ENCODE measurements around the gene BANP.

Gene BANP

GRCh38 chr16:88055356-88055755 lies 104.1 kb downstream of the BANP start:
- TF ChIP-seq ZFX (IDR thresholded peaks at IDR 0.05) (no peak), CTCF (conservative IDR thresholded peaks at IDR 0.05) (no peak)
- H3K27ac ChIP-seq = no peak overlapping the region

DNA sequence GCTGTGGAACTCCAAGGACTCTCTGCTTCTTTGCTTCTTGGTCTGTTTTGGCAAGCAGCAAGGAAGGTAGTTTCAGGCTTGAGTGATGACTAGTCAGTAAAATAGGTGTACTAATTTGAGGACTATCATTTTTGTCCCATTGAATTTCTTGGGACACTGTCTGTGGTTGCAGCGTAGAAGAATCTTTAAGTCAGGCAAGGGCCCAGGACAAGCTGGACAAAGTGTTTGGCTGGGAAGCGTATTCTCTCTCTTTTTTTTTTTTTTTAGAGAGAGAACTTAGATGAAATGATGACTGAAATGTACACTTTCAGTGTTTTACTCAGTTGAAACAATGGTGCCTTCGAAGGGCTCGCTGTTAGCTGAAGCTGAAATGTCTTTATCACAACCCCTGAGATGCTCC lies 105.0 kb downstream of the BANP start:
- H3K27ac ChIP-seq = no peak overlapping the region
- TF ChIP-seq CTCF (conservative IDR thresholded peaks at IDR 0.05) (no peak), ZFX (IDR thresholded peaks at IDR 0.05) (no peak)

- H3K27ac ChIP-seq = no peak overlapping the region
- TF ChIP-seq CTCF (conservative IDR thresholded peaks at IDR 0.05) = no peak
- TF ChIP-seq ZFX (IDR thresholded peaks at IDR 0.05) = no peak
Measured at GRCh38 chr16:88057656-88058055, 106.4 kb downstream of the BANP start.

DNA sequence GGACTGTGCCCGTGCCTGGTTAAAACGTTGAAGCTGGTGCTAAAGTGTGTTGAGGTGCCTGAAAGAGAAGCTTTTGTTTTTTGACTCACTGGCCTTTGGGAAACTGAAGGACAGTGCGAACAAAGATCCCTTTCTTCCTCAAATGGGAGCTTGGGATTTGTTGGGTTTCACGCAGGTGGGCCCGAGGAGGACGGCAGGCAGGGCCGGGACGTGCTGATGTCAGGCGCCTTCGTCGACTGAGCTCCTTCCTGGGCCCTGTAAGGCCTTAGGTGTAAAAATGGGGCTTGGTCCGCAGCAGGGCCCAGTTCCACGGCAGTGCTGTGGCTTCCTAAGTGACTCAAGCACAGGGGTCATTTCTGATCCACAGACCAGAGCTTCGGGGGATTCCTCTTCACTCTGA lies 106.9 kb downstream of the BANP start:
- TF ChIP-seq ZFX (IDR thresholded peaks at IDR 0.05) (no peak), CTCF (conservative IDR thresholded peaks at IDR 0.05) (no peak)
- no peak overlapping the region for H3K27ac ChIP-seq

- no peak for TF ChIP-seq CTCF (conservative IDR thresholded peaks at IDR 0.05)
- no peak for TF ChIP-seq ZFX (IDR thresholded peaks at IDR 0.05)
- H3K27ac ChIP-seq = no peak overlapping the region
Measured at GRCh38 chr16:88058817-88059216, 107.6 kb downstream of the BANP start.

- no peak for TF ChIP-seq CTCF (conservative IDR thresholded peaks at IDR 0.05)
- TF ChIP-seq ZFX (IDR thresholded peaks at IDR 0.05) = no peak
- no peak overlapping the region for H3K27ac ChIP-seq
Measured at GRCh38 chr16:88059701-88060386, 108.6 kb downstream of the BANP start.

GRCh38 chr16:88060524-88061219 lies 109.4 kb downstream of the BANP start:
- H3K27ac ChIP-seq = no peak overlapping the region
- TF ChIP-seq ZFX (IDR thresholded peaks at IDR 0.05) (no peak), CTCF (conservative IDR thresholded peaks at IDR 0.05) (no peak; the same call in 1 of the 2 replicates)

All from C4-2B (cell line).